NK-92 treated with Interleukin-12 subunit alpha and Interleukin-12 subunit beta, amount 100 ng/mL, for 24 hours (cell line): ENCODE results near the gene PRXL2C.

ENCODE experiments used
- DNase-seq: peaks from one replicate; lab custom pipeline; 2025; lab: John Stamatoyannopoulos, UW

The PRXL2C gene

GRCh38 chr9:96612105-96612965, 42.8 kb downstream of the PRXL2C start:
- no peak for DNase-seq

- DNase-seq = no peak
Measured at GRCh38 chr9:96611302-96611701, 43.8 kb downstream of the PRXL2C start.

DNA sequence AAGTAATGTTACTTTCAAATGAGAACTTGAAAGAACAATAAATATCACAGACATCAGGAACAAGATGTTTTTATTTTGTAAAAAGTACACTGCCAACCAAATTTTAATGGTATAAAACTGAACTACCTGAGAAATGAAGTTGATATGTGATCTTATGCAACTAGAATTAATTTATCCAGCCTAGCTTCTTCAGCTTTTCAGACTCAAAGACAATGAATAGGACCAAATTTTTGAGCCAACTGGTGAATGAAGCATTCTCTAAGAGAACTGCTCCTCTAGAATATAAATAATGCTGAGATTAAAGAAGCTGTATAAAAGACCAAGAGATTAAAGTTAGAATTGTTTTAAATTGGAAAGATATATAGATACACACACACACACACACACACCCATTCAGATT, 45.4 kb downstream of the PRXL2C start:
- no peak for DNase-seq

GRCh38 chr9:96607971-96608370, 47.1 kb downstream of the PRXL2C start:
- DNase-seq = no peak

DNA sequence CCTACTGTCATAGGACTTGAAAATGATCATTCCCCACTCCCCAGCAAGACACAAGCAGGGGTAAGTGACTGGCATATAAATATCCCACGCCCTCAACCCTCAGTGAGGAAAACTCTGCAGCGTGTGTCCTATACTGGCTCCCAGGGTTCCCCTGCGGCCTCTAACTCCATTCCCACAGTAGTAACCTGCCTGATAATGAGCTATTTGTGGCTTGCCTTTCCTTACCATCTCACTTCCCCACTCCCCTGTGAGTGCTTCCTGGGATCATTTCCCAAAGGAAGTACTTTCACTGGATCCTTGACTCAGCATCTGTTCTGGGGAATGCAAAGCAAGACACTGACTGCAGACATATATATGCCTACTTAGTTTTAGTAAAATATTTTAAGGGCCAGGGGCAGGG, 49.8 kb downstream of the PRXL2C start:
- DNase-seq = no peak

DNA sequence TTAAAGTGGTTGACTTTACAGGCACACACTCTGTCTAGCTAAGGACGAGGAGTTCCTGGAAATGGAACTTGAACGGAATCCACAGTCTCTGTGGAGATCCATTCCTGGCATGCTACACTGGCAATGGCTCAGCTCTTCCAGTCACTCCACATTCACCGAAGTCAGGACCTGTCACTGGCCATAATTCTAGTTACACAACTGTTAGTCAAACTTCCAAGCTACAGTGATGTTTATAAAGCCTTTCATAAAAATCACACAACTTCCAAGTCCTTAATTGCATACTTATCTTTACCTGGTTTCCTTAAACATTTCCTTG, 51.2 kb downstream of the PRXL2C start:
- DNase-seq = no peak

DNA sequence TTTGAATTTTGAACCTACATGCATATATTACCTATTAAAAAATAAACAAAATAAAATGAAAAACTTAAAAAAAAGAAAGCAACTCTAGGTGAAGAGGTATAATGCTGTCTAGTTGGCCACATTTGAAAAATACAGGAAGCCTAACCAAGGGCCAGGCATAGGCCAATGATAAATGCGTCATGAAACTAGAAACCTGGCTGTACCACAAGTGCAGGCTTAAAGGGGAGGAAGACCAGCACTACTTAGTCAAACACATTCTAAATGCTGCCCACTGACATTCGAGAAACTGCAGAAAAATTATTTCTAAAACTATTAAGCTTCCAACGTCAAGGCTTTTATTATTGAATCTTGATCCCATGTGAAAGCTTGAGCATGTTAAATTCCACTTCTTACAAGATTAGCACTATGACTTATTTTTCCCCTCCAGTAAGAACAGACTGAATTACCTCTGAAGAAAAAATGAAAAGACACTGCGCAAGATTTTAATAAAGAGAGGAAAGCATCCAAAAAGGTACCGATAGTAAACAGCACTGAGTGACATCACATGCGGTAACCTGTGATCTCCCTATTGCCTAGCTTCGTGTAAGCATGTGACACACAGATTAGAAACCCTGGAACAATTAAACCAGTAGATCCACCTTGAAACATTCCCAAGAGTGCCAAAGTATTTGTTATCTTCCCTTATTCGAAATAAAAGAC, 51.7 kb downstream of the PRXL2C start:
- no peak for DNase-seq

- no peak for DNase-seq
Measured at GRCh38 chr9:96599298-96599697, 55.8 kb downstream of the PRXL2C start.

DNA sequence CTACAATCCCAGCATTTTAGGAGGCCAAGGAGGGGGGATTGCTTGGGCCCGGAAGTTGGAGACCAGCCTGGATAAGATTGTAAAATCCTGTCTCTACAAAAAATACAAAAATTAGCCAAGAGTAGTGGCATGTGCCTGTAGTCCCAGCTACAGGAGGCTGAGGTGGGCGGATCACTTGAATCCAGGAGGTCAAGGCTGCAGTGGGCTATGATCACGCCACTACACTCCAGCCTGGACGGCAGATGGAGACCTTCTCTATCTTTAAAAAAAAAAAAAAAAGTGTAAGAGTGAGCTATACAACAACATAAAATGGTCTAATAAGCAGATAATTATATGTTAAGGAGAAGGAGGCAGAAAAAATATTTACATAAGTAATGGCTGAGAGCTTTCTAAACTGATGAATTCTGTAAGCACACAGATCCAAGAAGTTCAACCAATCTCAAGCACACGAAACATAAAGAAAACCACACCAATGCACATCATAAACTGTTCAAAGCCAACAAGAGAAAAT, 58.5 kb downstream of the PRXL2C start:
- no peak for DNase-seq
